HL-60 (cell line): Measurements from ENCODE around the gene HDAC9.

Experiments used
- CTCF ChIP-seq: IDR thresholded peaks from one replicate; pipeline ENCODE4 v1.5.1; 2011; ENCODE audit warnings: low read length, control low read depth, inconsistent platforms; ENCODE audit not compliant: insufficient read depth
- GABPA ChIP-seq: IDR thresholded peaks from 2 replicates; pipeline ENCODE4 v1.6.1; 2012; ENCODE audit warnings: low read depth
- POLR2AphosphoS5 ChIP-seq: IDR thresholded peaks from 2 replicates; pipeline ENCODE4 v1.6.1; 2012; ENCODE audit warnings: low read depth
- REST ChIP-seq: IDR thresholded peaks from 2 replicates; pipeline ENCODE4 v1.6.1; 2012; ENCODE audit warnings: low read depth; ENCODE audit not compliant: insufficient replicate concordance
- SPI1 ChIP-seq: IDR thresholded peaks from 2 replicates; pipeline ENCODE4 v1.6.1; 2012; ENCODE audit warnings: low read depth, mild to moderate bottlenecking, borderline replicate concordance

GRCh38 chr7:18550574-18550973, 55.0 kb downstream of the HDAC9 start:
- TF ChIP-seq POLR2AphosphoS5 (no peak), CTCF (no peak), GABPA (no peak), SPI1 (no peak), REST (no peak)
